Upper lobe of left lung (tissue), 4 donors: ENCODE data around the gene DOHH.

Source experiments
- CTCF ChIP-seq, 6 experiments: fragments of 450-650 bp in 4 of 6; fragments of 200-600 bp in 2 of 6; sonication (generic) in 2 of 6; IDR thresholded peaks; one replicate each; pipeline ENCODE4 v1.5.1; 2016 to 2019; ENCODE audit warnings: antibody characterized with exemption in 6 of 6
- EP300 ChIP-seq, 4 donors: sonication (generic); formaldehyde crosslinking; IDR thresholded peaks; one replicate each; pipeline ENCODE4 v1.5.1; 2017; ENCODE audit warnings: antibody characterized with exemption in 4 of 4, control low read depth in 2 of 4
- POLR2A ChIP-seq, 4 donors: fragments of 450-650 bp; IDR thresholded peaks; one replicate each; pipeline ENCODE4 v1.5.1; 2016 to 2017; ENCODE audit warnings: antibody characterized with exemption in 4 of 4, mild to moderate bottlenecking in 2 of 4
- POLR2AphosphoS5 ChIP-seq, 2 donors: sonication (generic); formaldehyde crosslinking; IDR thresholded peaks; one replicate each; pipeline ENCODE4 v1.5.1; 2017; ENCODE audit warnings: antibody characterized with exemption in 2 of 2

- TF ChIP-seq POLR2AphosphoS5 (IDR thresholded peaks at IDR 0.05) (no peak), CTCF (IDR thresholded peaks at IDR 0.05) (no peak), POLR2A (IDR thresholded peaks at IDR 0.05) (no peak), EP300 (IDR thresholded peaks at IDR 0.05) (no peak)
Observed at GRCh38 chr19:3477506-3477905, 23.0 kb downstream of the DOHH start.
